Measurements from ENCODE around the gene ADAM19. TPM values are rescaled to one million over a fixed set of nuclear protein-coding genes. Genes with fewer than 3 reads are reported as not detected.

The ADAM19 gene
- total RNA-seq, 6 experiments from 2014 or later, result 1.8 to 9.4 (median 4.5) TPM

DNA sequence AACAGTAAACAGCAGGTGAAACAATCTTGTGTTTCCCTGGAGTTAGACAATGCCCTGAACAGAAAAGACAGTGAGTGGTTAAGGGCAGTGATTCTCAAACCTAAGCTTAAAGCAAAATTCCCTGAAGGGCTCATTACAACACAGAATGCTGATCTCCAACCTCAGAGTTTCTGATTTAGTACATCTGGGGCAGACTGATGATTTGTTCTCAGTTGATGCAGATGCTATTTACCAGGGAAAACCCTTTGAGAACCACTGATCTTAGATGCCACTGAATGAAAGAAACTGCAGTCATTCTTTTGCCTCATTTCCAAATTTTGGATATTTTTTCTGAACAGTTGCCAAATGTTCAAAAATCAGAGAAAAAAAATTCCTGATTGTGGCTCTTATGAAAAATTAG, 18.7 kb upstream of the ADAM19 start:
- intact Hi-C loops (cut with DNase I), result no loop called here
- no peak overlapping the region for H3K4me3 ChIP-seq
- no peaks in the 10 kb centered on the region for H3K36me3 ChIP-seq
- H3K4me1 ChIP-seq, result no peaks in the 10 kb centered on the region
- H3K27me3 ChIP-seq, result no peaks in the 10 kb centered on the region
- TF ChIP-seq, protein P1, sequence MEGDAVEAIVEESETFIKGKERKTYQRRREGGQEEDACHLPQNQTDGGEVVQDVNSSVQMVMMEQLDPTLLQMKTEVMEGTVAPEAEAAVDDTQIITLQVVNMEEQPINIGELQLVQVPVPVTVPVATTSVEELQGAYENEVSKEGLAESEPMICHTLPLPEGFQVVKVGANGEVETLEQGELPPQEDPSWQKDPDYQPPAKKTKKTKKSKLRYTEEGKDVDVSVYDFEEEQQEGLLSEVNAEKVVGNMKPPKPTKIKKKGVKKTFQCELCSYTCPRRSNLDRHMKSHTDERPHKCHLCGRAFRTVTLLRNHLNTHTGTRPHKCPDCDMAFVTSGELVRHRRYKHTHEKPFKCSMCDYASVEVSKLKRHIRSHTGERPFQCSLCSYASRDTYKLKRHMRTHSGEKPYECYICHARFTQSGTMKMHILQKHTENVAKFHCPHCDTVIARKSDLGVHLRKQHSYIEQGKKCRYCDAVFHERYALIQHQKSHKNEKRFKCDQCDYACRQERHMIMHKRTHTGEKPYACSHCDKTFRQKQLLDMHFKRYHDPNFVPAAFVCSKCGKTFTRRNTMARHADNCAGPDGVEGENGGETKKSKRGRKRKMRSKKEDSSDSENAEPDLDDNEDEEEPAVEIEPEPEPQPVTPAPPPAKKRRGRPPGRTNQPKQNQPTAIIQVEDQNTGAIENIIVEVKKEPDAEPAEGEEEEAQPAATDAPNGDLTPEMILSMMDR (IDR thresholded peaks at IDR 0.05), result no peak
- TF ChIP-seq POLR2A (IDR thresholded peaks at IDR 0.05), result no peak
- H3K9me3 ChIP-seq, result no peaks in the 10 kb centered on the region
- ATAC-seq, result no peak
- no peak overlapping the region for H3K27ac ChIP-seq
- DNase-seq, result no peak

DNA sequence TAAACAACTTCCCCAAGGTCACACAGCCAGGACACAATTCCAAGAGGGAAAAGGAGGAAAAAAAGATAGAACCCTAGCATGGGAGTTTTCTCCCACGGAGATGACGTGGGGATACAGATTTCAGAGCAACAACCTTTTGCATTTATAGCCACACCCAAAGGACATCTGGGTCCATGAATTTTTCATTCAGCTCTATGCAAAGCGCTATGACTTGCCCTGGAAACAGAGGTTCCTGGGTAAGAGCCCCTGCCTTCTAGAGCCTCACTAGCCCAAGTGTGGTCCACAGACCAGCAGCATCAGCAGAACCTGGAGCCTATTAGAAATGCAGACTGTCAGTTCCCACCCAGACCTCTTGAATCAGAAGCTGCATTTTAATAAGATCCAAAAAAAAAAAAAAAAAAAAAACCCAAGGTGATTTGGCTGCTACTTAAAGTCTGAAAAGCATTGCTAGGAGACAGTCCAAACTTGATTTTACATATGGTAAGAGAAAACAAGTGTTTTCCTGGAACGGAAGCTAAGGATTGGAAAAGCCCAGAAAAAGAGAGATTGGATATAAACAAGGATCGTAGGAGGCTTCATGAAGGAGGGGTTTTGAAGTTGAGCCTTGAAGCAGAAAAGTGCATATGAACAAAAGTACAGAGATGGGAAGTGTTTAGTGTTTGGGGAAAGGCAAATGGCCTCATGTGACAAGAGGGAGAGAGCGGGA, 17.6 kb upstream of the ADAM19 start:
- no peak overlapping the region for H3K4me3 ChIP-seq
- ATAC-seq (no peak), DNase-seq (no peak)
- TF ChIP-seq POLR2A (IDR thresholded peaks at IDR 0.05), result no peak
- TF ChIP-seq, protein P1 (IDR thresholded peaks at IDR 0.05), result no peak
- H3K27me3 ChIP-seq, result no peaks in the 10 kb centered on the region
- no peak overlapping the region for H3K27ac ChIP-seq
- intact Hi-C loops (cut with DNase I), result no loop called here
- H3K9me3 ChIP-seq, result no peaks in the 10 kb centered on the region
- no peaks in the 10 kb centered on the region for H3K4me1 ChIP-seq
- 68% methylated on average over 4 of the region's 6 CpGs for WGBS (ENCODE audit: insufficient coverage, low coverage, low lambda C conversion rate, missing lambda C conversion rate)
- H3K36me3 ChIP-seq, result no peaks in the 10 kb centered on the region

DNA sequence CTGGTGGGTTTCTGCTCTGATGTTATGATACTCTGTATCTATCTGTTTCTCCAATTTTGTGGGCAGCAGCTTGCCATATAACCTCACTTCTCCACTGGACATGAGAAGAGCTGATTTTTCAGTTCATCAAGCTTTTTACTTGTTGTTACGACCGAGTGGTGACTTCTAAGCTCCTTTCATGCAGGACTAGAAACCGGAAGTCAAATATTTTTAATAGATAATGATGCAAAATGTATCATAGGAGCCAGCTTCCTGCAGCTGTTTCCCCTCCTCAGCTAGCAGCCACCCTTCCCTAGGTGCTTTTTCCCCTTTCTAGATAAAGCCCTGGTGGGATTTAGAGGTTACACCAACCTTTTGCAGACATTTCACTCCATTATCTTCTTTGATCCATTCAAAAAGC, 17.0 kb upstream of the ADAM19 start:
- H3K9me3 ChIP-seq, result no peaks in the 10 kb centered on the region
- H3K4me1 ChIP-seq, result no peaks in the 10 kb centered on the region
- H3K4me3 ChIP-seq, result no peak overlapping the region
- no peaks in the 10 kb centered on the region for H3K27me3 ChIP-seq
- no peaks in the 10 kb centered on the region for H3K36me3 ChIP-seq
- no peak for TF ChIP-seq POLR2A (IDR thresholded peaks at IDR 0.05)
- TF ChIP-seq, protein P1 (IDR thresholded peaks at IDR 0.05), result no peak
- intact Hi-C loops (cut with DNase I), result no loop called here
- 29% methylated on average over 3 of the region's 3 CpGs for WGBS (ENCODE audit: insufficient coverage, low coverage, low lambda C conversion rate, missing lambda C conversion rate)
- no peak for DNase-seq
- peak in 2 of 4 donors; percentile 36 to 41 for ATAC-seq
- no peak overlapping the region for H3K27ac ChIP-seq

DNA sequence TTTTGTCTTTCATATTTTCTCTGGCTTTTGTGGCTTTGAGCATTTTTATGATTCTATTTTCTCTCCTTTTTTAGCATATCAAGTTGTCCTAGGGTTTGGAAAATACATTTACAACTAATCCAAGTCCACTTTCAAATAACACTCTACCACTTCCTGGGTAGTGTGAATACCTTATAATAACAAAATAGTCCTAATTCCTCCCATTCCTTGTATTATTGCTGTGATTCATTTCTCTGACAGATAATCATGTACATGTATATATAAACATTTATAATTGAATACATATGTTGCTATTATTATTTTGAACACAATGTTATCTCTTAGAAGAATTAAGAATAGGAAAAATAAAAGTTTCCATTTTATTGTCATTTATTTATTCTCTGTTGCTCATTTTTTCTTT, 14.9 kb upstream of the ADAM19 start:
- ATAC-seq, result no peak
- TF ChIP-seq POLR2A (IDR thresholded peaks at IDR 0.05), result no peak
- TF ChIP-seq, protein P1 (IDR thresholded peaks at IDR 0.05), result no peak
- Histone ChIP-seq H3K27ac (no peak overlapping the region), H3K27me3 (no peaks in the 10 kb centered on the region), H3K36me3 (no peaks in the 10 kb centered on the region), H3K9me3 (no peaks in the 10 kb centered on the region), H3K4me3 (no peak overlapping the region), H3K4me1 (no peaks in the 10 kb centered on the region)
- intact Hi-C loops (cut with DNase I), result no loop called here
- no peak for DNase-seq

DNA sequence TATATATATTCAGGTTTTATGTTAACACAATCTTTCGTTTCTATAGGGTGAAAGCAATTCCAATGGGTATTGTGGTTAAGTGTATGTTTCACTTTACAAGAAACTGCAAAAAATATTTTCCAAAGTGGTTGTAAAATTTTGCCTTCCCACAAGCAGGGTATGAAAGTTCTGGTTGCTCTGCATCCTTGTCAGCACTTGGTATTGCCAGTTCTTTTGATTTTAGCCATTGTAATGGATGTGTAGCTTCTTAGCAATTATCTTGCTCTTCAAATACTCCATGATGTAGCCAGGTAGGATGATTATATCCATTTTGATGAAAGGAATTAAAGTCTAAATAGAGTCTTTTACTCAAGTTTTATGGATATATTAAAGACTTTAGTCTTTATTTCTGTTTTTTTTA, 9.1 kb upstream of the ADAM19 start:
- Histone ChIP-seq H3K4me3 (no peak overlapping the region), H3K4me1 (no peaks in the 10 kb centered on the region), H3K27ac (no peak overlapping the region), H3K27me3 (no peaks in the 10 kb centered on the region), H3K9me3 (no peaks in the 10 kb centered on the region), H3K36me3 (no peaks in the 10 kb centered on the region)
- ATAC-seq, result no peak
- TF ChIP-seq, protein P1 (IDR thresholded peaks at IDR 0.05), result no peak
- no peak for TF ChIP-seq POLR2A (IDR thresholded peaks at IDR 0.05)
- DNase-seq, result no peak
- intact Hi-C loops (cut with DNase I), result no loop called here
- 70% methylated on average over 1 of the region's 1 CpG for WGBS (ENCODE audit: insufficient coverage, low coverage, low lambda C conversion rate, missing lambda C conversion rate)
